ENCODE results near the gene MARCO. TPM values are rescaled to one million over a fixed set of nuclear protein-coding genes. Genes with fewer than 3 reads are reported as not detected.

The MARCO gene
- total and polyA plus RNA-seq, 2 donors (not counting 1 experiment from before 2014, with no cell fraction given) = 0.04 TPM; not detected in 1

GRCh38 chr2:118940486-118941120, 1.4 kb upstream of the MARCO start:
- H3K4me3 Mint-ChIP-seq = no peak overlapping the region
- H3K9ac ChIP-seq (ENCODE audit: low read length) = no peak overlapping the region
- DNase-seq = no peak
- ChIA-PET POLR2A (no interaction called here), CTCF (interaction anchor here (1.4 kb wide), 1 partner anchor 14 kb away, joined by 3 read pairs; no protein-coding TSS in a partner anchor)
- ATAC-seq (ENCODE audit: low read depth) = no peak
- H3K9me3 ChIP-seq (ENCODE audit: control extremely low read depth in 1 of 3, control insufficient read depth in 2 of 3, insufficient read depth in 1 of 3, low read length in 2 of 3) = no peaks in the 10 kb centered on the region
- no peak overlapping the region for H2AFZ ChIP-seq (ENCODE audit: insufficient read depth, low read depth, low read length, poor library complexity, severe bottlenecking)
- H3K27ac Mint-ChIP-seq = no peak overlapping the region
- TF ChIP-seq, protein P1, sequence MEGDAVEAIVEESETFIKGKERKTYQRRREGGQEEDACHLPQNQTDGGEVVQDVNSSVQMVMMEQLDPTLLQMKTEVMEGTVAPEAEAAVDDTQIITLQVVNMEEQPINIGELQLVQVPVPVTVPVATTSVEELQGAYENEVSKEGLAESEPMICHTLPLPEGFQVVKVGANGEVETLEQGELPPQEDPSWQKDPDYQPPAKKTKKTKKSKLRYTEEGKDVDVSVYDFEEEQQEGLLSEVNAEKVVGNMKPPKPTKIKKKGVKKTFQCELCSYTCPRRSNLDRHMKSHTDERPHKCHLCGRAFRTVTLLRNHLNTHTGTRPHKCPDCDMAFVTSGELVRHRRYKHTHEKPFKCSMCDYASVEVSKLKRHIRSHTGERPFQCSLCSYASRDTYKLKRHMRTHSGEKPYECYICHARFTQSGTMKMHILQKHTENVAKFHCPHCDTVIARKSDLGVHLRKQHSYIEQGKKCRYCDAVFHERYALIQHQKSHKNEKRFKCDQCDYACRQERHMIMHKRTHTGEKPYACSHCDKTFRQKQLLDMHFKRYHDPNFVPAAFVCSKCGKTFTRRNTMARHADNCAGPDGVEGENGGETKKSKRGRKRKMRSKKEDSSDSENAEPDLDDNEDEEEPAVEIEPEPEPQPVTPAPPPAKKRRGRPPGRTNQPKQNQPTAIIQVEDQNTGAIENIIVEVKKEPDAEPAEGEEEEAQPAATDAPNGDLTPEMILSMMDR (IDR thresholded peaks at IDR 0.05) = no peak
- no peak for TF ChIP-seq EZH2 (IDR thresholded peaks at IDR 0.05; ENCODE audit: borderline replicate concordance, insufficient read depth, low read depth, low read length, poor library complexity, severe bottlenecking)
- no peaks in the 10 kb centered on the region for H3K36me3 ChIP-seq (replicated peaks in 1 of 2; ENCODE audit: control extremely low read depth in 1 of 2, control insufficient read depth in 1 of 2, extremely low read depth in 1 of 2, insufficient read depth in 2 of 2, low read length in 1 of 2)
- no peaks in the 10 kb centered on the region for H3K9me3 Mint-ChIP-seq (ENCODE audit: insufficient read depth)
- no peak overlapping the region for H3K4me2 ChIP-seq (replicated peaks; ENCODE audit: low read depth, low read length, poor library complexity, severe bottlenecking)
- no peaks in the 10 kb centered on the region for H3K27me3 ChIP-seq (replicated peaks in 1 of 4; ENCODE audit: control extremely low read depth in 1 of 4, control insufficient read depth in 3 of 4, insufficient read depth in 4 of 4, low read length in 3 of 4)
- H3K4me1 Mint-ChIP-seq = no peaks in the 10 kb centered on the region
- 2% methylated on average over 7 of the region's 9 CpGs for WGBS (ENCODE audit: insufficient coverage)
- no peaks in the 10 kb centered on the region for H3K4me1 ChIP-seq (ENCODE audit: control insufficient read depth in 2 of 2, insufficient read depth in 2 of 2, low read length in 2 of 2)
- H3K79me2 ChIP-seq (ENCODE audit: control insufficient read depth, insufficient read depth, low read length) = no peaks in the 10 kb centered on the region
- H3K4me3 ChIP-seq (ENCODE audit: control extremely low read depth in 1 of 5, extremely low read depth in 1 of 5, insufficient read depth in 1 of 5, low read depth in 2 of 5, low read length in 4 of 5) = no peak overlapping the region
- no peak overlapping the region for H3K27ac ChIP-seq (ENCODE audit: low read length in 2 of 2)
- H3K27me3 Mint-ChIP-seq = peaks cover 20% of the 10 kb centered on the region
- intact Hi-C loops (cut with micrococcal nuclease) = no loop called here
- no peaks in the 10 kb centered on the region for H4K20me1 ChIP-seq (ENCODE audit: control insufficient read depth, insufficient read depth, low read length, poor library complexity, severe bottlenecking)

- TF ChIP-seq EZH2 (IDR thresholded peaks at IDR 0.05; ENCODE audit: borderline replicate concordance, insufficient read depth, low read depth, low read length, poor library complexity, severe bottlenecking) = no peak
- TF ChIP-seq, protein P1 (IDR thresholded peaks at IDR 0.05) = no peak
- Histone ChIP-seq H3K36me3 (replicated peaks in 1 of 2; ENCODE audit: control extremely low read depth in 1 of 2, control insufficient read depth in 1 of 2, extremely low read depth in 1 of 2, insufficient read depth in 2 of 2, low read length in 1 of 2) (no peaks in the 10 kb centered on the region), H3K27ac (ENCODE audit: low read length in 2 of 2) (no peak overlapping the region), H4K20me1 (ENCODE audit: control insufficient read depth, insufficient read depth, low read length, poor library complexity, severe bottlenecking) (no peaks in the 10 kb centered on the region), H3K27me3 (replicated peaks in 1 of 4; ENCODE audit: control extremely low read depth in 1 of 4, control insufficient read depth in 3 of 4, insufficient read depth in 4 of 4, low read length in 3 of 4) (no peaks in the 10 kb centered on the region), H3K4me2 (replicated peaks; ENCODE audit: low read depth, low read length, poor library complexity, severe bottlenecking) (no peak overlapping the region), H3K9me3 (ENCODE audit: control extremely low read depth in 1 of 3, control insufficient read depth in 2 of 3, insufficient read depth in 1 of 3, low read length in 2 of 3) (no peaks in the 10 kb centered on the region), H3K79me2 (ENCODE audit: control insufficient read depth, insufficient read depth, low read length) (no peaks in the 10 kb centered on the region), H3K4me1 (ENCODE audit: control insufficient read depth in 2 of 2, insufficient read depth in 2 of 2, low read length in 2 of 2) (no peaks in the 10 kb centered on the region), H3K9ac (ENCODE audit: low read length) (no peak overlapping the region), H3K4me3 (ENCODE audit: control extremely low read depth in 1 of 5, extremely low read depth in 1 of 5, insufficient read depth in 1 of 5, low read depth in 2 of 5, low read length in 4 of 5) (no peak overlapping the region), H2AFZ (ENCODE audit: insufficient read depth, low read depth, low read length, poor library complexity, severe bottlenecking) (no peak overlapping the region)
- Mint-ChIP-seq H3K27me3 (peaks cover 20% of the 10 kb centered on the region), H3K9me3 (ENCODE audit: insufficient read depth) (no peaks in the 10 kb centered on the region), H3K4me3 (no peak overlapping the region), H3K27ac (no peak overlapping the region), H3K4me1 (no peaks in the 10 kb centered on the region)
- intact Hi-C loops (cut with micrococcal nuclease) = no loop called here
- 50% methylated on average over 1 of the region's 2 CpGs for WGBS (ENCODE audit: insufficient coverage)
- no peak for ATAC-seq (ENCODE audit: low read depth)
- DNase-seq = no peak
- POLR2A ChIA-PET = no interaction called here
- CTCF ChIA-PET = no interaction called here
These were observed 1.3 kb downstream of the MARCO start for GRCh38 chr2:118943286-118943685.

All from B cell (primary cell).